ENCODE measurements around the gene ASIC2.

ASIC2 gene

GRCh38 chr17:33152783-33153182 lies 140.3 kb downstream of the ASIC2 start:
- no peak for DNase-seq (ENCODE audit: low read depth)

DNA sequence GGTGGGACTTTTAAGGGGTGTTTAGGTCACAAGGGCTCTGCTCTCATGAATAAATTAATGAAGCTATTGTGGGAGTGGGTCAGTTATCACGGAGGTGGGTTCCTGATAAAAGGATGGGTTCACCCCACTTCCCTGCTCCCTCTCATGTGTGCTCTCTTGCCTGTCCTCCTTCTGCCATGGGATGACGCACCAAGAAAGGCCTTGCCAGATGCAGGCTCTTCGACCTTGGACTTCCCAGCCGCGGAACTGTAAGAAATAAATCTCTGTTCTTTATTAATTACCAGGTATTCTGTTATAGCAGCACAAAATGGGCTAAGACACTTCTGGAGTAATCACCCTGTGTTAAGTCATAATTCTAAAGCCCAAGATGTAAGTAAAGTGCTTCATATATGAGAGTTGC lies 141.5 kb downstream of the ASIC2 start:
- DNase-seq (ENCODE audit: low read depth) = no peak

DNA sequence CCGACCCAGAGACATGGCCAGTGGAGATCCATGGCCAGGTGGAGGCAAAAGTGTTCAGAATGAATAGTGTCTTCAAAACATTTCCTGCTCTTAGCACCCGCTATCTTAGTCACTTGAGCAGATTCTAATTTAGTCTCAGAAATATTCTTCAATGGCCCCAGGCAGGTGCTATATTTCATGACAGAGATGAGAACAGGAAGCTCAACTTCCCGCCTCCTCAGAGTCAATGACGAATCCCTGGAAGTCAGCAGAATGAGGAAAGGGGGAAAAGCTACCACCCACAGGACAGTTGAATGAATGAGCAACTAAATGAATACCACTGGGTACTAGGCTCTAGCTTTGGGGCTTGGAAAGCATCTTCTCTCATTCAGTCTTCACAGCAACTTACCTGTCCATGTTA lies 147.2 kb downstream of the ASIC2 start:
- DNase-seq (ENCODE audit: low read depth) = no peak

- DNase-seq (ENCODE audit: low read depth) = no peak
Measured at GRCh38 chr17:33144837-33145236, 148.3 kb downstream of the ASIC2 start.

DNA sequence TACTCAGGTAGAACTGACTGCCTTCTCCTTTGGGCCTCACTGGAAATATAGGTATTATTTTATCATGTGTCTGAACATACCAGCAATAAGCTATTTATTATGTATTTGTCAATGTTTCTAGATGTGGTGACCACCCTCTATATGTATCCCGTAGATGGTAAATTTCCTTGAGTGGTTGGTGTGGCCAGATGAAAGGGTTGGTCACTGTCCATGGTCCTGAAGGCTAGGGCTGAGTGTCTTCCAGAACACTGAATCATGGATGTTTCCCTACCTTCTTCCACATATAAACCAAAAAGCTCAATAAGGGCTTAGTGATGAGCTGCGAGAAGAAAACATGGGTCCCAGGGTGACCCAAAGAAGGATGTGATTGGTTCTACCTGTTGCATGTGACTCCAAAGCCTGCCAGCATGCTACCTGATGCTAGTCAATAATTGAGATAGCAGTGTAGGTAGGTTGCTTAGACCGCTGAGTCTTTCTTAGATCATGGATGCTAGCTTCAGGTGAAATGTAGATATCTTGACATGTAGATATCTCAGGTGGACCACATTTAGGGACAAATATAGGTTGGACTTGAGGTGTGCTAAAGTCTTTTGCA lies 150.3 kb downstream of the ASIC2 start:
- peak; percentile 12 for DNase-seq (ENCODE audit: low read depth)

- DNase-seq (ENCODE audit: low read depth) = no peak
Measured at GRCh38 chr17:33140413-33141099, 152.5 kb downstream of the ASIC2 start.

GRCh38 chr17:33138627-33139026 lies 154.5 kb downstream of the ASIC2 start:
- no peak for DNase-seq (ENCODE audit: low read depth)

DNA sequence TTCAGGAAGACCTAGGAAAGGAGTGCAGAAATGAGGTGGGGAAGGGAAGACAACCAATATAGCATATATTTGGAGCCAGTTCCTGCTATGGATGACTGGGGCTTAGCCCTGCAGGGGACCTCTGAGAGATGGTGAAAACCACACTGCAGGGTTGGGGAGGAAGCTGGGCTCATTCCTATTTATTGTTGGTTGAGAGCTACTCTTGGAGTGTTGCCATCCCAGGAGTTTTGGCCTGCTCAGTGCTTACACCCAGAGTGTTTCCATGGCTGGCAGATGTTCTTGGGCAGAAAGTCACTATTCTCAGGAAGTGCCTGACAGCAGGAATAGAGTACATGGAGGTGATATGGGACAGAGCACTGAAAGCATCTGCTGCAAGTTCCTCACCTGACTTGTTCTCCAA lies 155.7 kb downstream of the ASIC2 start:
- DNase-seq (ENCODE audit: low read depth) = no peak

DNA sequence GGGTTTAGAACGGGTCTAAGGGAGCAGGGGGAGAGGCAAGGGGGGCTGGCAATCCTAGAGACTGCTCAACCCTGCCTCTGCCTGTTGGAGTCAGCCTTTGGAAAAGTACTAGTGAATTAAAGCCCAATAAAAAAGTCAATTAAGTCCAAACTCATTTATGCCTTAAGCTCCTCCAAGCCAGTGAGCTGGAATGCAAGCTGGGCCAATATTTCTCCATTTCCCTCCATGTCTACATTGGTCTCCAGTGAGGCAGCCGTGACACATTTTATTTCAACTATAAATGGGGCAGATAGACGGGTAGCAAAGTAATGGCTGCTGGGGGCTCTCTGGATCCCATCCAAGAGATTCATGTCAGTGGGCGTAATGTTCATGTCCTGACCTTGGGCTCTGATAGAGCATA lies 157.4 kb downstream of the ASIC2 start:
- DNase-seq (ENCODE audit: low read depth) = no peak

DNA sequence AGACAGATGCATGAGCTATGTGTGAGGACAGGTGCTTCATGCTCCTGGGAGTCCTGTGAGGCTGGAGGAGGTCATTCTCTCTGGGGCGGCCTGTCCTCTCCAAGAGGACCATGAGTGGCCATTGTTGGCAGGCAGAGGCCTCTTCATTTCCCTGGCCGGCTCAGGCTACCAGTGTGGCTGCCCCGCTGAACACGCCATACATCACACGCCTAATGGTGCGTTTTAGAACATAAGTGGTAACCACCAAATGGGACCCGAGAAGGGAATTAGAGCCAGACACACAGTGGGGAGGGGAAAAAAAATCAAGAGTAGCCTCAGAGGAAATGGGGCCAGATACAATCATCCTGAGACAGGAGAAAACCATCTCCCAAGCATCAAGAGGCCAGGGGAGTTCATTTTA lies 161.5 kb downstream of the ASIC2 start:
- DNase-seq (ENCODE audit: low read depth) = no peak

- DNase-seq (ENCODE audit: low read depth) = no peak
Measured at GRCh38 chr17:33127706-33128105, 165.4 kb downstream of the ASIC2 start.

DNA sequence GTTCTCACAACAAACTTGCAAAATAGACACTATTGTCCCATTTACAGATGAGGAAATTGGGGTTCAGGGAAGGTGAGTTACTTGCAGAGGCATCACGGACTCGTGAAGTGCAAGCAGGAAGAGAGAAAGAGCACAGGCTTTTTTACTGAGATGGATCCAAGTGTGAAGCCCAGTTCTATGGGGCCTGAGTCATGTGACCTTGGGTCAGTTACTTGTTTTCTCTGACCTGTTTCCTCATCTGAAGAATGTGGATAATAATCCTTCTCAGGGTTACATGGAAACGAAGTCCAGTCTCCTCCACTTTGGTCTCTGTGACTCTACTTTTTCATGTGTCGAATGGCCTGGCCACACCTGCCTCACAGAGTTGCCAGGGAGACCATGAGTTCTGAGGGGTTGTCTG lies 167.0 kb downstream of the ASIC2 start:
- no peak for DNase-seq (ENCODE audit: low read depth)

- DNase-seq (ENCODE audit: low read depth) = no peak
Measured at GRCh38 chr17:33125552-33125950, 167.5 kb downstream of the ASIC2 start.

DNA sequence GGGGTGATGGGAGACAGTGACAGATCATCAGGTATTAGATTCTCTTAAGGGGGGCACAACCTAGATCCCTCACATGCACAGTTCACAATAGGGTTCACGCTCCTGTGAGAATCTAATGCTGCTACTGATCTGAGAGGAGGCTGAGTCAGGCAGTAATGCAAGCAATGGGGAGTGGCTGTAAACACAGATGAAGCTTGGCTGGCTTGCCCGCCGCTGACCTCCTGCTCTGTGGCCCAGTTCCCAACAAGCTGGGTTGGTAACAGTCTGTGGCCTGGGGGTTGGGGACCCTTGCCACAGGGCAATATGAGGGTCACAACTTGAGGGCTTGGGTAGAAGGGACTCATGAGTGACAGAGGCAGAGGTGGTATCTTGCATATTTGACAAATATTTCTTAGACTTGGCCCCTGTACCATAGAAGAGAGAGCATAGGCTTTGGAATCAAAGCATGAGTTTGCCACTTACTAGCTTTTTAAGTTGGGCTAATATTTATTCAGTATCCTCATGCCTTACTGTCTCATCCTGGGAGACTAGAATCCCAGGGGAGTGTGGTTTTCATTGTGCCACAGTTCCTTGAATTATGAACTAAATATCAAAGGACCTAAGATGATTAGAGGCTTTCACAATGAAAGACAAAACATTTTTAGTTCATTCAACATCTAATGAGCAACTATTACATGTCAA lies 168.1 kb downstream of the ASIC2 start:
- DNase-seq (ENCODE audit: low read depth) = no peak

DNA sequence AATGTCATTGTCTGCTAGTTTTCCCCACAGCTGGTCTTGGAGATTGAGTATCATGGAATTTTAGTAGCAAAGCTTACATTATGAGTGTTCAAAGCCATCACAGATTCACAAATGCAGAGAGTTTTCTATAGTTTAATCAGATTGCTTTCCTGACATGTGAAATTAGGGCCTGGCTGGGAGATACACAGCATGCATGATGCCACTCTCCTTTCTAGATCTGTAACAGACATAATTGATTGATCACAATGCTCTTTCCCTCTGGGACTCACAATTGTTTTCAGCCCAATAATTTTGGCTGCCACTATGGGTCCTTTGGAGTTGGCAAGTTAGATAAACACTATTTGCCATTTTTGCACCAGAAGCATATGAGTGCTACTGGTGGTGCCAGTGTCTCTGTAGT lies 168.9 kb downstream of the ASIC2 start:
- no peak for DNase-seq (ENCODE audit: low read depth)

DNA sequence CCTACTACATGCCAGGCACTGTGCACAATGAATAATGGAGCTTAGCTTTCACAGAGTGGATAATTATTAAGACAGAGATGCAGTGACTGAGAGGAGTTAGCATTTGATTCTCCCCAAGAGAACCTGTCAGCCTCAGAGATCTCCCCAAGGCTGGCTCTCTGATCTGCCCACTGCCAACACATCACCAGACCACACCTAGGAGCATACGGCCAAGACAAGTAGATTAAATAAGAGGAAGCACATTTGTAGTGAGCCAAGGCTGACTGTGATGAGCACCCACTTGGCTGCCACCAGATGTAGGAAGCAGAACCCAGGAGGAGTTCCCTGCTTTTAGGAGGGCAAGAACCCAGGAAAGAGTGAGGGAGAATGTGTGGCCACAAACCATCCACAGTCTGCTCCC lies 171.3 kb downstream of the ASIC2 start:
- DNase-seq (ENCODE audit: low read depth) = no peak

- no peak for DNase-seq (ENCODE audit: low read depth)
Measured at GRCh38 chr17:33121272-33121671, 171.8 kb downstream of the ASIC2 start.

- DNase-seq (ENCODE audit: low read depth) = no peak
Measured at GRCh38 chr17:33120103-33120502, 173.0 kb downstream of the ASIC2 start.

DNA sequence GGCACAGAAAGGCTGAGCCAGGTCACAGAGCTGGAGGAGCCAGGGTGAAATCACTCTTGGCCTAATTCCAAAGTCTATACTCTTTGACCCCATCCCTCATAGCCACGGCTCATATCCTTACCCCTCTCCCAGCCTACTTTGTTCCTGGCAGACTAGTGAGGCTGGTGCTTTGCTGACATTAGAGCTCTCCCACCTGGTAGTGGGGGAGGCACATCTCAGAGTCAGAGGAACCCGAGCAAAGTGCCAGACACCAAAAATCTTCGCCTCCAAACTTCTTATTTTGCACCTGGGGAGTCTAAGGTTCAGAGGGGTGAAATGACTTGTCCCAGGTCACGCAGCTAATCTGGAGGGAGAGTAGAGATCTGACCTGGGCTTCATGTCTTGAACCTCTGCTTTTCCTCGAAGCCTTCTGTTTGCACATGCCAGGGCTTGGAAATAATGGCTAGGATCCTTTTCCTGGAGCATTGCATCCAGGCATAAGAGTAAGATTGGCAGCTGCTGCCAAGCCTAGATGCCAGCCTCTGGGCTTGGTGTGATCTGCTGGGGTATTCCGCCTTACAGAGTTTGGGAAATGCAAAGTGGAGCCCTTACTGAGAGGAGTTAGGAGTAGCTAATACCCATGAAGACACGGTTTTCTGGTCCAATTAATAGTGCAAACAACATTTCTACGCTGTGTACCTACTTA lies 174.6 kb downstream of the ASIC2 start:
- DNase-seq (ENCODE audit: low read depth) = no peak

- DNase-seq (ENCODE audit: low read depth) = no peak
Measured at GRCh38 chr17:33116021-33116551, 177.0 kb downstream of the ASIC2 start.

DNA sequence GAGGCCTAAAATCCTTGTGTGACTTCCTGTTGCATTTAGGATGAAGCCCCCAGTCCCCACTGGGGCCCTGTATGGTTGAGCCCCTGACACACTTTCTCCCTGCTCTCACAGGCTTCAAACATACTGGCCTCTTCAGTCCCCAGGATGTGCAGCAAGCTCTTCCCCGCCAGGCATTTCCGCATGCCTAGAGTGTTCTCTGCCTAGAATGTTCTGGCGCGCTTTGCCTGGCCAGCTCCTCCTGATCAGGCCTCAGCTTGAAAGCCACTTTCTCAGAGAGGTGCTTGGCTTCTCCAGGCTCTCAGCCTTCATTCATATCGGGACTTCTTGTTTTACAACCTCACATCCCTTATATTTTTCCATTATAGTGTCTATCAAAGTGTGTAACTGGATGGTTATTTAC lies 177.7 kb downstream of the ASIC2 start:
- no peak for DNase-seq (ENCODE audit: low read depth)

GRCh38 chr17:33113991-33114370 lies 179.1 kb downstream of the ASIC2 start:
- DNase-seq (ENCODE audit: low read depth) = no peak

Measured in amniotic epithelial cell (primary cell).